Measurements from ENCODE around the gene GLT1D1. TPM values are rescaled to one million over a fixed set of nuclear protein-coding genes. Genes with fewer than 3 reads are reported as not detected.
A peak's percentile ranks its signal among the peaks of the same experiment; 100 is the strongest.
"Not testable (repeated sequence)": the region's sequence is repeated elsewhere in the genome, so short reads cannot be mapped to it uniquely, and the experiment has no call there.

Gene GLT1D1
- under 1 TPM; 0.28 to 0.95 (median 0.43) TPM for total RNA-seq
- under 1 TPM; 0.23 to 0.60 (median 0.50) TPM for polyA plus RNA-seq

GRCh38 chr12:128852885-128853599 is at the start of gene GLT1D1:
GLT1D1 (plus strand) TSS chr12:128853478; CDS start chr12:128853582, 104 bp downstream.
- H3K27ac ChIP-seq = no peak within 1 kb of the TSS
- TF ChIP-seq EP300 (IDR thresholded peaks at IDR 0.05) (no peak), POLR2A (IDR thresholded peaks at IDR 0.05) (no peak), CTCF (IDR thresholded peaks at IDR 0.05) (no peak), POLR2AphosphoS5 (IDR thresholded peaks at IDR 0.05) (no peak)
- no peaks in the 10 kb centered on the region for H3K9me3 ChIP-seq
- H3K27me3 ChIP-seq = peaks cover 0 to 35% (median 18%) of the 10 kb centered on the region in 3 donors
- peak within 1 kb of the TSS in 2 of 4 donors; percentile 14 to 23 for H3K4me3 ChIP-seq
- peaks cover 0 to 5% (median 4%) of the 10 kb centered on the region in 4 donors for H3K4me1 ChIP-seq
- DNase-seq = peak; percentile 48
- no peaks in the 10 kb centered on the region for H3K36me3 ChIP-seq
- WGBS, 2 donors = 21 to 37% methylated on average over 56 of the region's 56 CpGs
- intact Hi-C loops (cut with DNase I) = no loop called here

GRCh38 chr12:128803788-128804187 is 49.5 kb upstream of the GLT1D1 start:
- H3K36me3 ChIP-seq = peaks cover 20 to 65% (median 38%) of the 10 kb centered on the region in 4 donors
- no peak overlapping the region for H3K27ac ChIP-seq
- intact Hi-C loops (cut with DNase I) = no loop called here
- no peaks in the 10 kb centered on the region for H3K9me3 ChIP-seq
- DNase-seq = peak; percentile 22
- no peaks in the 10 kb centered on the region for H3K27me3 ChIP-seq
- H3K4me3 ChIP-seq = no peak overlapping the region
- peaks cover 0 to 6% (median 2%) of the 10 kb centered on the region in 4 donors for H3K4me1 ChIP-seq
- TF ChIP-seq CTCF (IDR thresholded peaks at IDR 0.05) = no peak
- no peak for TF ChIP-seq EP300 (IDR thresholded peaks at IDR 0.05)
- 96 to 98% methylated on average over 9 of the region's 9 CpGs for WGBS, 2 donors

GRCh38 chr12:128804762-128805161 is 48.5 kb upstream of the GLT1D1 start:
- no peak overlapping the region for H3K27ac ChIP-seq
- H3K4me1 ChIP-seq = peaks cover 0 to 12% (median 2%) of the 10 kb centered on the region in 4 donors
- TF ChIP-seq EP300 (IDR thresholded peaks at IDR 0.05) (no peak), POLR2AphosphoS5 (IDR thresholded peaks at IDR 0.05) (no peak), POLR2A (IDR thresholded peaks at IDR 0.05) (no peak), CTCF (IDR thresholded peaks at IDR 0.05) (no peak)
- intact Hi-C loops (cut with DNase I) = no loop called here
- no peaks in the 10 kb centered on the region for H3K27me3 ChIP-seq
- no peaks in the 10 kb centered on the region for H3K9me3 ChIP-seq
- peaks cover 20 to 60% (median 30%) of the 10 kb centered on the region in 4 donors for H3K36me3 ChIP-seq
- 95 to 96% methylated on average over 8 of the region's 8 CpGs for WGBS, 2 donors
- H3K4me3 ChIP-seq = no peak overlapping the region
- peak; percentile 4 for DNase-seq

- 88 to 97% methylated on average over 5 of the region's 5 CpGs for WGBS, 2 donors
- Histone ChIP-seq H3K36me3 (peaks cover 18 to 53% (median 25%) of the 10 kb centered on the region in 4 donors), H3K4me1 (peaks cover 0 to 19% (median 8%) of the 10 kb centered on the region in 4 donors)
- DNase-seq; H3K9me3 ChIP-seq; intact Hi-C loops (cut with DNase I); H3K27me3 ChIP-seq; H3K27ac ChIP-seq; H3K4me3 ChIP-seq: not testable (repeated sequence)
These were observed 47.9 kb upstream of the GLT1D1 start for GRCh38 chr12:128805406-128805805.

- Histone ChIP-seq H3K9me3 (no peaks in the 10 kb centered on the region), H3K36me3 (peaks cover 11 to 42% (median 23%) of the 10 kb centered on the region in 4 donors), H3K27me3 (no peaks in the 10 kb centered on the region), H3K4me3 (no peak overlapping the region), H3K4me1 (peaks cover 0 to 30% (median 17%) of the 10 kb centered on the region in 4 donors), H3K27ac (no peak overlapping the region)
- TF ChIP-seq CTCF (IDR thresholded peaks at IDR 0.05) (no peak), EP300 (IDR thresholded peaks at IDR 0.05) (no peak), POLR2AphosphoS5 (IDR thresholded peaks at IDR 0.05) (no peak), POLR2A (IDR thresholded peaks at IDR 0.05) (no peak)
- peak; percentile 21 for DNase-seq
- WGBS, 2 donors = 85 to 86% methylated on average over 9 of the region's 9 CpGs
- intact Hi-C loops (cut with DNase I) = no loop called here
These were observed 46.7 kb upstream of the GLT1D1 start for GRCh38 chr12:128806573-128806972.
